Body of pancreas (tissue), 4 donors: ENCODE results near the gene ILRUN. TPM values are rescaled to one million over a fixed set of nuclear protein-coding genes. Genes with fewer than 3 reads are reported as not detected.
"Not testable (repeated sequence)": the region's sequence is repeated elsewhere in the genome, so short reads cannot be mapped to it uniquely, and the experiment has no call there.

Experiments
- ATAC-seq: fragments of 150-250 bp; one replicate; pipeline ENCODE4 v1.9.1; 2016
- DNase-seq, 4 donors: peaks; one replicate each; pipeline ENCODE4 v3.0.0-alpha.2; 2019
- H3K27ac ChIP-seq, 4 donors: fragments of 200-600 bp; sonication (generic); 1 replicate in 3 of 4; 2 replicates in 1 of 4; pipeline versions ENCODE4 v1.5.1 to v1.6.1; 2016 to 2019; ENCODE audit warnings: mild to moderate bottlenecking in 1 of 4, mixed read lengths in 1 of 4, moderate library complexity in 1 of 4
- H3K27me3 ChIP-seq, 2 donors: fragments of 200-600 bp; sonication (generic); one replicate each; pipeline ENCODE4 v1.6.0; 2016; ENCODE audit warnings: mild to moderate bottlenecking in 1 of 2
- H3K36me3 ChIP-seq, 2 donors: fragments of 200-600 bp; sonication (generic); replicated peaks in 1 of 2; 2 replicates each; pipeline ENCODE4 v1.5.1; 2016; ENCODE audit warnings: low read depth in 2 of 2; ENCODE audit not compliant: insufficient read depth in 1 of 2
- H3K4me1 ChIP-seq: fragments of 200-600 bp; sonication (generic); one replicate; pipeline ENCODE4 v1.6.0; 2016
- H3K4me3 ChIP-seq, 2 donors: fragments of 200-600 bp; sonication (generic); 1 replicate in 1 of 2; 2 replicates in 1 of 2; pipeline ENCODE4 v1.5.1; 2016 to 2019
- H3K9me3 ChIP-seq, 3 donors: fragments of 200-600 bp; sonication (generic); 1 replicate in 2 of 3; 2 replicates in 1 of 3; pipeline ENCODE4 v1.5.1; 2016
- POLR2A ChIP-seq, 3 donors: fragments of 450-650 bp; IDR thresholded peaks; one replicate each; pipeline ENCODE4 v1.6.1; 2016; ENCODE audit warnings: antibody characterized with exemption in 3 of 3, mild to moderate bottlenecking in 2 of 3
- WGBS, 2 donors: methylation state at CpG; one replicate each; pipeline ENCODE4 v1.1.5; 2017; 5-methylcytosine and 5-hydroxymethylcytosine counted together
- intact Hi-C: fragments of 100-400 bp; cut with DNase I; formaldehyde crosslinking; loops from one replicate; pipeline ENCODE4 v1.15.1; 2023
- total RNA-seq, 2 donors: library from RNA; depleted of rRNA; stranded (reverse); fragments of >200 nt; gene quantifications; one replicate each; pipeline ENCODE4 v1.1.0, GENCODE V29; 2016
- TF ChIP-seq, protein P1 (sequence below), 7 experiments: fragments of 450-650 bp in 4 of 7; fragments of 200-600 bp in 3 of 7; sonication (generic) in 3 of 7; IDR thresholded peaks; one replicate each; pipeline ENCODE4 v1.5.1; 2016 to 2019; ENCODE audit warnings: antibody characterized with exemption in 7 of 7

ILRUN gene
- total RNA-seq, 2 donors from 2014 or later, result 24.6 to 32.6 TPM

DNA sequence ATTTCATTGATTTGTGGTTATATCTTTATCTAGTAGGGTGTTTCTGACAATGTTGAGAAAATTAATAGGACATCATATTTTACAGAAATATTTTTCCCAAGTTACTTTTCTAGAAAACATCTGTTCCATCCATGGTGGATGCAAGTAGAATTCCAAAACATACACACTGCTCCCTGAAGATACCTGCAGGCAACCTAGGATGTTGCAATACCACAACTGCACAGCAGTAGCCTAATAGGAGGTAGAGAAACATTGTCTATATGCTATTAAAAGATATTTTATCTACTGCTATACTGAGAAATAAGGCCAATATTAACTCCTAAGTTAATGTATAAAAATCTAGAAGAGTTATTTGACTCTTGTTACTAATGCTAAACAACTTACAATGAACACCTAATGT lies 6.8 kb downstream of the ILRUN start:
- H3K9me3 ChIP-seq, result no peaks in the 10 kb centered on the region
- H3K27me3 ChIP-seq, result no peaks in the 10 kb centered on the region
- H3K36me3 ChIP-seq, result no peaks in the 10 kb centered on the region
- ATAC-seq, result no peak
- peaks cover 29% of the 10 kb centered on the region for H3K4me1 ChIP-seq
- no peak overlapping the region for H3K27ac ChIP-seq
- intact Hi-C loops, result no loop called here
- no peak overlapping the region for H3K4me3 ChIP-seq
- no peak for TF ChIP-seq POLR2A (IDR thresholded peaks at IDR 0.05)
- TF ChIP-seq, protein P1, sequence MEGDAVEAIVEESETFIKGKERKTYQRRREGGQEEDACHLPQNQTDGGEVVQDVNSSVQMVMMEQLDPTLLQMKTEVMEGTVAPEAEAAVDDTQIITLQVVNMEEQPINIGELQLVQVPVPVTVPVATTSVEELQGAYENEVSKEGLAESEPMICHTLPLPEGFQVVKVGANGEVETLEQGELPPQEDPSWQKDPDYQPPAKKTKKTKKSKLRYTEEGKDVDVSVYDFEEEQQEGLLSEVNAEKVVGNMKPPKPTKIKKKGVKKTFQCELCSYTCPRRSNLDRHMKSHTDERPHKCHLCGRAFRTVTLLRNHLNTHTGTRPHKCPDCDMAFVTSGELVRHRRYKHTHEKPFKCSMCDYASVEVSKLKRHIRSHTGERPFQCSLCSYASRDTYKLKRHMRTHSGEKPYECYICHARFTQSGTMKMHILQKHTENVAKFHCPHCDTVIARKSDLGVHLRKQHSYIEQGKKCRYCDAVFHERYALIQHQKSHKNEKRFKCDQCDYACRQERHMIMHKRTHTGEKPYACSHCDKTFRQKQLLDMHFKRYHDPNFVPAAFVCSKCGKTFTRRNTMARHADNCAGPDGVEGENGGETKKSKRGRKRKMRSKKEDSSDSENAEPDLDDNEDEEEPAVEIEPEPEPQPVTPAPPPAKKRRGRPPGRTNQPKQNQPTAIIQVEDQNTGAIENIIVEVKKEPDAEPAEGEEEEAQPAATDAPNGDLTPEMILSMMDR (IDR thresholded peaks at IDR 0.05), result no peak
- no peak for DNase-seq

DNA sequence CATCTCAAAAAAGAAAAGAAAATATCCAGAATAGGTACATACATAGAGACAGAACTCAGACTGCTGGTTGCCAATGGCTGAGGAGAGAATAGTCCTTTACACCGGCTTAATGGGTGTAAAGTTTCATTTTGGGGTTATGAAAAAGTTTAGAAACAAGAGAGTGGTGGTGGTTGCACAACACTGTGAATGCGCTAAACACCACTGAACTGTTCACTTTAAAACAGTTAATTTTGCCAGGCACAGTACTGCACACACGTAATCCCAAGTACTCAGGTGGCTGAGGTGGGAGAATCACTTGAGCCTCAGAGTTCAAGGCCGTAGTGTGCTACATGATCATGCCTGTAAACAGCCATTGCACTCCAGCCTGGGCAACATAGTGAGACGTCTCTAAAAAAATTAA lies 7.6 kb downstream of the ILRUN start:
- TF ChIP-seq, protein P1 (IDR thresholded peaks at IDR 0.05), result no peak
- intact Hi-C loops, result no loop called here
- H3K27ac ChIP-seq, result no peak overlapping the region
- ATAC-seq, result no peak
- H3K36me3 ChIP-seq, result no peaks in the 10 kb centered on the region
- WGBS, 2 donors, result 66 to 71% methylated on average over 5 of the region's 5 CpGs
- H3K4me1 ChIP-seq, result peaks cover 29% of the 10 kb centered on the region
- DNase-seq, result no peak
- H3K4me3 ChIP-seq, result no peak overlapping the region
- no peaks in the 10 kb centered on the region for H3K27me3 ChIP-seq
- no peaks in the 10 kb centered on the region for H3K9me3 ChIP-seq

DNA sequence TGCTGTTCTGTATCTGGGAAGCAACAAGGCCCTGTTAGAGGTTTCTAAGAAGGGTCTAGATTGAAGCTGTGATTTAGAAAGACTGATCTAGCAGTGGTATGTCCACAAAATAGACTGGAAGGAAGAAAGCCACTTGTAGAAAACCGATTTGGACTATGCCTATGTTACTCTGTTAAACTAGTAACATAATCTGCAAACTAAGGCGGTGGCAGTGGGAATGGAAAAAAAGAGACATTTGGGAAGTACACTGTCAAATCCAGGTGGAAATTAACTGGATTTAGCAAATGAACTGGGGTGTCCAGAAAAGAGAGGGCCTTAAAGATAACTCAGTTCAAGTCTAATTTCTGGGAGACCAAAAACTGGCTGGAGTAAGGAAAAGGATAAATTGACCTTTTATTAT lies 11.6 kb downstream of the ILRUN start:
- no peaks in the 10 kb centered on the region for H3K27me3 ChIP-seq
- WGBS, 2 donors, result 25 to 43% methylated on average over 2 of the region's 2 CpGs
- peak overlapping the region in 3 of 4 donors; percentile 2 to 59 (median 27) for H3K27ac ChIP-seq
- no peaks in the 10 kb centered on the region for H3K9me3 ChIP-seq
- no peak overlapping the region for H3K4me3 ChIP-seq
- DNase-seq (no peak), ATAC-seq (peak; percentile 22)
- no peaks in the 10 kb centered on the region for H3K36me3 ChIP-seq
- H3K4me1 ChIP-seq, result peaks cover 29% of the 10 kb centered on the region
- TF ChIP-seq, protein P1 (IDR thresholded peaks at IDR 0.05), result no peak
- no peak for TF ChIP-seq POLR2A (IDR thresholded peaks at IDR 0.05)
- intact Hi-C loops, result no loop called here

DNA sequence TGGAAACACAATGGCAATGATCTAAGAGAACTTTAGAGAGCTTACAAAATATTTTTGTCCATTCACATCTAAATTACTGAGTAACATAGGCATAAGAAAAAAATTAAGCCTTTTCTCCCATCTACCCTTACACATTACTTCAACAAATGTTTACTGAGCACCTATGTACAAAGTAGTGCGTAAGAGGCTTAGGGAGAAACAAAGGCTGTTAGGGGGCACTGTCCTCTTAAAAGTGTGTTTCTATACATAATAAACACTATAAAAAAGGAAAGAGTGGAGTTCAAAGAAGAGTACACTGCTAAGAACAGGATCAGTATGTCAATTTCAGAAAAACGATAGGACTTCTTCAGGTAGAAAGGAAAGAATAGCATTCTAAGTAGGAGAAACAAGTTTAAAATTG lies 12.2 kb downstream of the ILRUN start:
- intact Hi-C loops, result no loop called here
- WGBS, 2 donors, result 37 to 44% methylated on average over 2 of the region's 2 CpGs
- Histone ChIP-seq H3K4me1 (peaks cover 33% of the 10 kb centered on the region), H3K4me3 (no peak overlapping the region), H3K36me3 (no peaks in the 10 kb centered on the region), H3K27me3 (no peaks in the 10 kb centered on the region), H3K27ac (peak overlapping the region in 3 of 4 donors; percentile 2 to 59 (median 27)), H3K9me3 (no peaks in the 10 kb centered on the region)
- ATAC-seq (no peak), DNase-seq (no peak)
- no peak for TF ChIP-seq POLR2A (IDR thresholded peaks at IDR 0.05)
- TF ChIP-seq, protein P1 (IDR thresholded peaks at IDR 0.05), result no peak

- ATAC-seq (no peak), DNase-seq (no peak)
- intact Hi-C loops, result no loop called here
- TF ChIP-seq, protein P1 (IDR thresholded peaks at IDR 0.05), result no peak
- TF ChIP-seq POLR2A (IDR thresholded peaks at IDR 0.05), result no peak
- no peak overlapping the region for H3K4me3 ChIP-seq
- 26 to 42% methylated on average over 3 of the region's 3 CpGs for WGBS, 2 donors
- no peaks in the 10 kb centered on the region for H3K36me3 ChIP-seq
- H3K27ac ChIP-seq, result peak overlapping the region in 3 of 4 donors; percentile 4 to 50 (median 44)
- peaks cover 33% of the 10 kb centered on the region for H3K4me1 ChIP-seq
- H3K9me3 ChIP-seq, result no peaks in the 10 kb centered on the region
- H3K27me3 ChIP-seq, result no peaks in the 10 kb centered on the region
Measured at GRCh38 chr6:34680802-34681515, 15.6 kb downstream of the ILRUN start.

DNA sequence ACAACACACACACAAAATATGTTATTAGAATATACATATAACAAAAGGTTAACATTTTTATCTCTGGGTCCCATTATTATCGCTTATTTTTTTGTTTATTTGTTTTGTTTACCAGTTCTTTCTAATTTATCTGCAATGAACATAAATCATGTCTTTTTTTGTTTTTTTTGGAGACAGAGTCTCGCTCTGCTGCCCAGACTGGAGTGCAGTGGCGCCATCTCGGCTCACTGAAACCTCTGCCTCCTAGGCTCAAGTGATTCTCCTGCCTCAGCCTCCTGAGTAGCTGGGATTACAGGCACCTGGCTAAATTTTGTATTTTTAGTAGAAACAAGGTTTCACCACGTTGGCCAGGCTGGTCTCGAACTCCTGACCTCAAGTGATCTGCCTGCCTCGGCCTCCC lies 16.3 kb downstream of the ILRUN start:
- WGBS, 2 donors, result 56 to 59% methylated on average over 7 of the region's 7 CpGs
- peak overlapping the region in 3 of 4 donors; percentile 4 to 50 (median 40) for H3K27ac ChIP-seq
- intact Hi-C loops, result not testable (repeated sequence)

More for the DNA sequence above, 16.3 kb downstream of the ILRUN start:
- not testable (repeated sequence) for H3K4me3 ChIP-seq, H3K9me3 ChIP-seq, H3K36me3 ChIP-seq, ATAC-seq, H3K27me3 ChIP-seq, DNase-seq
- H3K4me1 ChIP-seq, result peaks cover 33% of the 10 kb centered on the region
